Activated CD8-positive, alpha-beta memory T cell treated with anti-CD3 and anti-CD28 coated beads, Interleukin-2, amount 50 U/mL, for 1 hour (primary cell): Measurements from ENCODE around the gene ZNF605.
"Not testable (repeated sequence)": the region's sequence is repeated elsewhere in the genome, so short reads cannot be mapped to it uniquely, and the experiment has no call there.

Experiments
- DNase-seq: peaks from one replicate; pipeline ENCODE4 v3.0.0-alpha.2; 2020; ENCODE audit errors: extremely low read depth

Gene ZNF605

DNA sequence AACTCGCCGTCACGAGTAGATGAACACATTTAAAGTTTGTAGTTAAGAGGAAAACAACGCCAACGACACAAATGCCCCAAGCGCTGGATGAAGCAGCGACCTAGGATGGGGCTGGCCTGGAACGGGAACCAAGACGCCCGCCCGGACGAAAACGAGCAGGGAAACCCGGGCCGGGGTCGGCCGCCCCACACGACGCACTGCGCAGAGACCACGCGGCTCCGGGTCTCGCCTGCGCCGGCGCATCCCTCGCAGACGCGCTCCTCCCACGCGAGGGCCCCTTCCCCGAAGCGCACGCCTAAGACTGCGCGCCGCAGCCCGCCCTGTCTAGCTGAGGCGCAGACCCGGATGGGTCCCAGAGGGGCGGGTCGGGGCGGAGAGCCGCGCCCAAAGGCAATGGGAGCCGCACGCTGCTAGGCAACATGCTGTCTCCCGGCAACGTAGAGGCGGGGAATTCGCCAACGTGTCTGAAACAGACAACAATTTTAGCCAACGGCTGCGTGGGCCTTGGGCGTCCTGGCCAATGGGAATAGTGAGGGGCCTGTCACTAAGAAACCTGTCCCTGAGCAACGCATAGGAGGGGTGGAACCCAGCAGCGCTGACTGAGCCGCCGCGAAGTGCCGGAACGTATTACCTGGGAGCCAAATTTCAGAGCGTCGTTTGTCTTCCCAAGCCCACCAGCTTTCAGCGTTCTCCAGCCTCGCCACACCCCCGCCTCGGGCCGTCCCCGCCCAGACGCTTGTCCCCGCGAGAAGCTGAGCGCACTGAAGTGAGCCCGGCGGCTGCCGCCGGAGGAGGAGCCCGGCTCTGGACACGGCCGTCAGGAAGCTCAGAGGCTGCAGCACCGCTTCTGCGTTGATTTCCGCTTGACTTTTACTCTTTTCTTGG lies 47.7 kb downstream of the ZNF605 start:
- DNase-seq: peak; percentile 96

DNA sequence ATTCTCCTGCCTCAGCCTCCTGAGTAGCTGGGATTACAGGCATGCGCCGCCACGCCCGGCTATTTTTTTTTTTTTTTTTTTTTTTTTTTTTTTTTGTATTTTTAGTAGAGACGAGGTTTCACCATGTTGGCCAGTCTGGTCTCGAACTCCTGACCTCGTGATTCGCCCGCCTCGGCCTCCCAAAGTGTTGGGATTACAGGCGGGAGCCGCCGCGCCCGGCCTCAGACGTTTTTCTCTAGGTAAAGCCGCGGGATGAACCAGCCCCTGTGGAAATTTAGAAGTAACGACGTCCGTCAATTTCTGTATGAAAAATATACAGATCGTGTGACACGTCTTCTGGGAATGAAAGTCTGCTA lies 48.3 kb downstream of the ZNF605 start:
- not testable (repeated sequence) for DNase-seq

DNA sequence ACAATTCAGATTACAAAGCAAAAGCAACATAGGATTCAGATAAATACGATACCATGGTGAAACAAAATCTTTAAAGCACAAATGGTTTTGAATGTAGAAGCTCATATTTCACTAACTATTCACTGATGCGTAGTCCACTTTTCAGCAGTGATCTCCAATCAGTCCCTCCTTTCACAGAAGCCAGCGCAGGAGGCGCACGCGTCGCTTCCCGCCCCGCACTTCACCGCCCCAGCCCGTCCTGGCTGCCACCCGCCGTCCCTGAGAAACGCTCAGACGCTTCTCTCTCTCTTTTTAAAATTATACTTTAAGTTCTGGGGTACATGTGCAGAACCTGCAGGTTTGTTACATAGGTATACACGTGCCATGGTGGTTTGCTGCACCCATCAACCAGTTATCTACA lies 48.9 kb downstream of the ZNF605 start:
- no peak for DNase-seq

DNA sequence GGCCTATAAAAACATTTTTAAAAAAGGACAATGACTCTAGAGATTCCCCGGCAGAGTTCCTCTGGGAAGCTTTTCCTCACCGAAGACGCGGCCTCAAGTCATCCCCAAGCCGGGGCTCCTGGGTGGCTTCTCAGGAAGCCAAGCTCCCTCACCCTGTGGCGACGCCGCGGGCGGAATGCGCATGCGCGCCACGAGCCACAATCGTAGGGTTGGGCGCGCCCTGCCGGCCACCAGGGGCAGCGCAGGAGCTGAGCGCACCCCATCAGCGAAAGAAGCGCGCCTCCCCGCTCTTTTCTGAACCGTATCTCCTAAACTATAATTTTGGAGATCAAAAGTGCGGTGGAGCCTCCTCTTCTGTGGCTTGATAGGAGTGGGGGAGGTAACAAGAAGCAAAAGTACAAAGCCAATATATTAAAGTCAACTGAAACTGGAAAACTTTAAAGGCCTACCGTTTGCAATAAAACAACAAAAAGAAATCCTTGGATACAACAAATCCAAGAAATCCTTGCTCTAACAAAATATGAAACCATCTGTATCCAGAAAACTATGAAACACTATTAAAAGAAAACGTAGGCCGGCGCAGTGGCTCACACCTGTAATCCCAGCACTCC lies 51.3 kb downstream of the ZNF605 start:
- peak; percentile 60 for DNase-seq

DNA sequence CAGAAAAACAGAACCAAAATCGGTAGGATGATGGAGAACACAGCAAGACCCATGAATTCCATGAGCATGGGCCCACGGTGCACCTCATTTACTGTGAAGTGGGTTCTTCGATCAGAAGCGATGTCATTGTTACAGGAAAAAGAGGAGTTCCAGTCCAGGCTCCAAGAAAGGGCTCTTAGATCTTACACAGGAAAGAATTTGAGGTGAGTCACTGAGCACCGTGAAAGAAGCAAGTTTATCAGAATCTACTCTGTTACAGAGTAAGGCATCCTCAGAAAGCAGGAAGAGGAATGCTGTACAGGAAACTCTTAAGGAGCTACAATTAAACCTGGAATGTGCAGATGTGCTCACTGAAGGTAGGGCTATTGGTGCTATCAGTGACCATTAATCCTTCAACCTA lies 57.1 kb downstream of the ZNF605 start:
- DNase-seq: no peak

DNA sequence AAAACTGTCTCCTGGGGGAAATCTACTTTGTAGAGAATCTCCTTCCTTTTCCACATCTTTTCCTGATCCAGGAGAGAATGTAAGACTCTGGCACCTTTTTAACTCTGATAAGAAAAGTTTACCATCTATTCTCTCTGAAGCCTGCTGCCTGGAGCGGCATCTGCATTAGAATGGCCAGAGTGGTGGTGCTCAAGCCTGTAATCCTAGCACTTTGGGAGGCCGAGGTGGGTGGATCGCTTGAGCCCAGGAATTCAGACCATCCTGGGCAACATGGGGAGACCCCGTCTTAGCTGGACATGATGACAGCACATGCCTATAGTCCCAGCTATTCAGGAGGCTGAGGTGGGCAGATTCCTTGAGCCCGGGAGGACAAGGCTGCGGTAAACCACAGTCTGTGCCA lies 67.3 kb downstream of the ZNF605 start:
- no peak for DNase-seq

DNA sequence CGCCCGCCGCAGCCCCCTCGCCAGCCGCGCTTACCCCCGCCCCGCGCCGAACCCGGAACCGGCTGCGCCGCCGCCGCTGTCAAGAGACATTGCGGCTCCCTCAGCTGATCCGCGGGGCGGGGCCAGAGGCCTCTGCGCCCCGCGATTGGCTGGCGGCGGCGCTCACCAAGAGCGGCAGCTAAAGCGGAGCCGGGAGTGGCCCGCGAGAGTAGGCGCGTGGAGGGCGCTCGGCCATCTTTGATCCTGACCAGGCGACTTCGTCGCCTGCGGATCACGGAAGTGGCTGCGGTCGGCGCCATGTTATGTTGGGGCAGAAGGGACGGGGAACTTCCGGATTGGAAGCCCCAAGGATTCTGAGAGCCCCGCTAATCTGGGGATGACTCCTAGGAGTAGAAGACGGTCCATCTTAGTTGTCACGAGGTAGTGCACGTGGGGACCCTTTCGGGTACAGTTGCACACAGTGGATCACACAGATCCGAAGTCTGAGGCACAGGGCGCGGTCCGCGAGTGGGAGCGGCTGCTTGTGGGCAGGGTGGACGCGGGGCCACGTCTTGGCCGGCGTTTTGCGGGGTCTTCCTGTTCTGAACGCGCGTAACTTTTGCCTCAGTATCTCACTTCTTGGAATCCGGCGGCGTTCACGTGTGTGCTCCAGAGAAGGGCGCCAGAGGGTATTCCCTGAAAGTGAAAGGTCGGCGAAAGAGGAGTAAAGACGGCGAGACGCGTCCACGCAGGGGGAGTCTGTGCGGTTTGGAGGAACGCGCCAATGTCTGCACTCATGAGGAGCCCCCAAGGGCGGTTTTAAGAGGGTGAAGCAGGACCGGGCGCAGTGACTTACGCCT lies 68.4 kb downstream of the ZNF605 start, which contains the start of gene CHFR:
Gene CHFR (minus strand): TSS at position 93 of the 839 bp plus-strand sequence. CDS start 277 bp downstream, outside the sequence.
- peak; percentile 80 for DNase-seq

DNA sequence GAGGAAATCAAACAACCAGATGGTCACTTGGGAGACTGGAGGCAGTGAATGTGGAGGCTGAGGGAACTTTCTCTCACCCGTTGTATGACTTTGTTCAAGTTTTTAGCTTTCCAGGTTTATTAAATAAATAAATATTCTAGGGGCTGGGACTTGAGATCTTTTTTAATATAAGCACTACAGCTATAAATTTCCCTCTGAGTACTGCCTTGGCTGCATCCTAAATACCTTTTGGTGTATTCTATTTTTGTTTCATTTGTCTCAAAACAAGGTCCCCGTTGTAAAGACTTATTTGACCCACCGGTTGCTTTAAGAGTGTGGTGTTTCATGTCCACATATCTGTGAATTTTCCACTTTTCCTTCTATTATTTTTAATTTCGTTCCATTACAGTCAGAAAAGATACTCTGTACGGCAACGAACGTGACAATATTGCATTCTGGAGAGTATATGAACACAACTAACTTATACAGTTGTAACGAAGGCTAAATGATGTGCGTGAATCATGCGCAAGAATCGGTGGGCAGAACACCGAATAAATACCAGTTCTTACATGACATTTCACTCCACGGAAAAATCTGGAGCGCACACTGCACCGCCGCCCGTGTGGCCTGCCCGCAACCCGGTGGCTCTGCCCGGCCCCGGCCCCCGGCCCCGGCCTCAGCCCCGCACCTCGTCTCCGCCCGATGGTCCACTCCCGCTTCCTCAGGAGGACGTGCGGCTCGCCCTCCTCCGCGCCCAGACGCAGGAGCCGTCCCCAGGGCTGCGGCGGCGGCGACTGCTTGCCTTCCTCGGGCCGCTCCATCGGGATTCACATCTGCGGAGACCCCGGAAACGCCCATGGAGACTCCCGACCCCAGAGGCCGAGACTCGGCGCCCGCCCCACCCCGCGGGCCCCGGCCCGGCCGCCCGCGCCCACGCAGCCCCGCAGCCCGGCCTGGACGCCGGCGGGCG lies 69.3 kb downstream of the ZNF605 start:
- DNase-seq: no peak

DNA sequence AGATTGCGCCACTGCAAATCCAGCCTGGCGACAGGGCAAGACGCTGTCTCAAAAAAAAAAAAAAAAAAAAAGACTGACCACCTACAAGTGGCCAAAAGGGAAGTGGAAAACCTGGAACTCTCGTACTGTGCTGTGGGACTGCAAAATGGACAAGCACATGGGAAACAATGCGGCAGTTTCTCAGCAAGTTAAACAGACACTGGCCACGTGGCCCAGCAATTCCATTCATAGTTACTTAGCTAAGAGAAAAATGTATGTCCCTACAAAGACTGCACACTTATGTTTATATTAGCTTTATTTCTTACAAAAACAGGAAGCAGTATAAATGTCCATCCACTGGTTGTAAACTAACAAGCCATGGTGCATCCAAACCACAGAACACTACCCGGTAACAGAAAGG lies 74.3 kb downstream of the ZNF605 start:
- DNase-seq: no peak

DNA sequence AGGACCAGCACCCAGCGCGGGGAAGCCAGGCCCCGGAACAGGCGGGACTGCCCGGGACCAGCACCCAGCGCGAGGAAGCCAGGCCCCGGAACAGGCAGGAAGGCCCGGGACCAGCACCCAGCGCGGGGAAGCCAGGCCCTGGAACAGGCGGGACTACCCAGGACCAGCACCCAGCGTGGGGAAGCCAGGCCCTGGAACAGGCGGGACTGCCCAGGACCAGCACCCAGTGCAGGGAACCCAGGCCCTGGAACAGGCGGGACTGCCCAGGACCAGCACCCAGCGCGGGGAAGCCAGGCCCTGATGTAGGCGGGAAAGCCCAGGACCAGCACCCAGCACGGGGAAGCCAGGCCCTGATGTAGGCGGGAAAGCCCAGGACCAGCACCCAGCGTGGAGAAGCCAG lies 81.5 kb downstream of the ZNF605 start:
- not testable (repeated sequence) for DNase-seq

DNA sequence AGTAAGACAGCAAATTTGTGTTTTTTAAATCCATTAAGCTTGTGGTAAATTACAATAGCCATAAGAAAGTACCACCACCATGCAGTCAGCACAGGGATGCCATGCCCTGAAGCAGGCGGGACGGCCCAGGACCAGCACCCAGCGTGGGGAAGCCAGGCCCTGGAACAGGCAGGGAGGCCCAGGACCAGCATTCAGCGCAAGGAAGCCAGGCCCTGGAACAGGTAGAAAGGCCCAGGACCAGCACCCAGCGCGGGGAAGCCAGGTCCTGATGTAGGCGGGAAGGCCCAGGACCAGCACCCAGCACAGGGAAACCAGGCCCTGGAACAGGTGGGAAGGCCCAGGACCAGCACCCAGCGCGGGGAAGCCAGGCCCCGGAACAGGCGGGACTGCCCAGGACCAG lies 81.9 kb downstream of the ZNF605 start:
- DNase-seq: no peak

DNA sequence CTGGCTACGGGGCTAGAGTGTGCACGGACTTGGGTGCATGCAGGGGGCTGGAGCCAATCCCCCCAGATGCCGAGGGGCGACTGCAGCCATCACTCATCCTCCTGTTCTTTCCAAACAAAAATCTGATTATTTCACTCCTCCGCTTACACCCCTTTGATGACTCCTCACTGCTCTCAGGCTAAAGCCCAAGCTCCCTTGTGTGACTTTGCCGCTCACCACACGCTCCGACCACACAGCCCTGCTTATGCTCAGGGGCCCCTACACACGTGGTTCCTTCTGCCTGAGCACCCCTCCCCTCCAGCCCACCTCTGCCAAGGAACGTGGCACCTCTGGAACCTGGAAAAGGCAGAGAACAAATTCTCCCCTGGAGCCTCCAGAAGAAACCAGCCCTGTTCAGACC lies 82.4 kb downstream of the ZNF605 start:
- DNase-seq: no peak

DNA sequence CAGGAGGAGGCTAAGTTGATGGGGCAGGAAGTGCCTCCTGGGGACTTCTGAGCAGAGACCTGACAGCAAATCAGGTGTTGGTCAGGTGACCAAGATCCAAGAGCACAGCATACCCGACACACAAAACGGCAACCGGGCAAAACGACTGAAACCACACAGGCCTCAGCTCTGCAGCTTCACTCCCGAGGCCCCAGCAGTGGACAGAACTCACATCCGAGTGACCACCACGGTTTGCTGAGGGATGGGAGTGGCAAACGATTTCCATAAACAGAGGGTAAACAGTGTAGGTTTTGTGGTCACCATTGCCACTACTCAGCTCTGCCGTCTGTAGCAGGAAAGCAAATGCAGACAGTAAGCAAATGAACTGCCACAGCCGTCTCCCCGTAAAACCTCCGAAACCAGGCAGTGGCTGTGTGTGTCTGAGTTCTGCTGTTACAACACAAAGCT lies 83.1 kb downstream of the ZNF605 start:
- no peak for DNase-seq

DNA sequence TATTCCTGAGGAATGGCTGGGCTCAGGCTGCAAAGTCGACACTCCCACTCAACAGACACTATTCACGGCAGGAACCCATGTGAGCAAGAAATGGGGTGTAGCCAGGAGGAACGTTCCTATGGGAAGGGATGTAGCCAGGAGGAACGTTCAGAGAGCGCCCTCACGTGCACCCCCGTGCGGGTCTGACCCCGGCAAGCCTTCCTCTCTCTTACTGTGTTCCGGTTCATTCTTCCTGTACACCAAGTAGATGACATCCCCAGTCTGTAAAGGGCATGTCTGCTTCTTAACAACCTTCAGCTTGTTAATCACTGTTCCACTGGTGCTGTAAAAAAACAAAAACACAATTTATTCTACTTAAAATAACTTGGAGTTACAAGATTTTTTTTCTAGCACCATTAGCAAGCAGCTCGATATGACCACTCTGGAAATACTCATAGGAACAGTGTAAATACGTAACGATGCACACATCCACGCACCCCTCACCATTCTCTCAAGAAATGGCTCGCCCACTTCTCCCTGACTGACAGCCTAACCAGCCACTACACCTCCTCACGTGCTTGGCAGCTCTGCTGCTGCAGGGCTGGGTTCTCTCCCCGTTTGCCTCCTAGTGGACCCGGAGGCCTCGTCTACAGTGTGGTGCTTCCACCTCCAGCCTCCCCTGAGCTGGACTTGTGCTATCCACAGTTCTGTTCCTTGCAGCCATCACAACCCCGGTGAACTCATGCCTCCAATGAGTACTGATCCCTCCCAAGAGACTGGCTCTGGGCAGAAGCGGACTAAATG lies 83.8 kb downstream of the ZNF605 start:
- no peak for DNase-seq

DNA sequence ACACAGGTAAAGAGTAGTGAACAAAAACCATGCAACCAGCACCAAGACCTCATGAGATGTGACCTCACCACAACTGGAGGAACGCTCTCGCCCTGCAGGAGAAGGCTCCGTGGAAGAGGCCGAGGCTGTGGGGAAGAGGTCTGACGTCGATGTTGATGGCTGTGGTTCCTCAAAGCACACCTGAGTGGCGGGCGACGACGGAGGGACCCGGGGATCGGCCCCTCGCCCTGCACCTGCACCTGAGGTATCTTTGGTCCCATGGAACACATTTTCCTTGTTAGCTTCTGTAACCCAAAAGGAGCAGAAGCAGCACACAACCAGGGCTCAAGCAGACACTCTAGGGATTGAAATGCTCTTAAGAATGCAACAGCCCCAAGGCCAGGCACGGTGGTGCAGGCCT lies 86.6 kb downstream of the ZNF605 start:
- DNase-seq: no peak
